ENCODE data around the gene MACROH2A1.

MACROH2A1 gene

DNA sequence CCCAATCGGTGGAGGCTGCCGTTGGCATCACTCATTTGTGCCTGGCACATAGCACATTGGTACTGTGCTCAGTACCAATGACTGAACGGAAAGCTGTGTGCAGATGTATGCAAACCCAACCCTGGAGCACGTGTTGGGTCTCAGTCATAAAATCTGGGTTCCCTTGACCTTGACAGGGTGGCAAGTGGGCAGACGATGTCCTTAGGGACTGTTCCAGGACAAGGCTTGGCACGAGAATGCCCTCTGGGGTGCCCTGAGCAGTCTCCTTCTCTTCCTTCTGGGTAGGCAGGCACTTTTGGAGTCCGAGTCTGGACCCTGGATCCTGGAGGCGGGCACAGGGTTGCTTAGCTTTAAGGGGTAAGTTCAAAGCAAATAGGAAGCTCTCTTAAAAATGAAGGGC lies 75.8 kb downstream of the MACROH2A1 start:
- Histone ChIP-seq H3K4me3 (replicated peaks; ENCODE audit: insufficient read depth, low read length) (no peak overlapping the region), H3K27me3 (ENCODE audit: insufficient read depth, poor library complexity, severe bottlenecking) (no peaks in the 10 kb centered on the region), H3K27ac (replicated peaks) (no peak overlapping the region)
- TF ChIP-seq POLR2AphosphoS5 (IDR thresholded peaks at IDR 0.05; ENCODE audit: low read depth), result no peak
- TF ChIP-seq, protein P1, sequence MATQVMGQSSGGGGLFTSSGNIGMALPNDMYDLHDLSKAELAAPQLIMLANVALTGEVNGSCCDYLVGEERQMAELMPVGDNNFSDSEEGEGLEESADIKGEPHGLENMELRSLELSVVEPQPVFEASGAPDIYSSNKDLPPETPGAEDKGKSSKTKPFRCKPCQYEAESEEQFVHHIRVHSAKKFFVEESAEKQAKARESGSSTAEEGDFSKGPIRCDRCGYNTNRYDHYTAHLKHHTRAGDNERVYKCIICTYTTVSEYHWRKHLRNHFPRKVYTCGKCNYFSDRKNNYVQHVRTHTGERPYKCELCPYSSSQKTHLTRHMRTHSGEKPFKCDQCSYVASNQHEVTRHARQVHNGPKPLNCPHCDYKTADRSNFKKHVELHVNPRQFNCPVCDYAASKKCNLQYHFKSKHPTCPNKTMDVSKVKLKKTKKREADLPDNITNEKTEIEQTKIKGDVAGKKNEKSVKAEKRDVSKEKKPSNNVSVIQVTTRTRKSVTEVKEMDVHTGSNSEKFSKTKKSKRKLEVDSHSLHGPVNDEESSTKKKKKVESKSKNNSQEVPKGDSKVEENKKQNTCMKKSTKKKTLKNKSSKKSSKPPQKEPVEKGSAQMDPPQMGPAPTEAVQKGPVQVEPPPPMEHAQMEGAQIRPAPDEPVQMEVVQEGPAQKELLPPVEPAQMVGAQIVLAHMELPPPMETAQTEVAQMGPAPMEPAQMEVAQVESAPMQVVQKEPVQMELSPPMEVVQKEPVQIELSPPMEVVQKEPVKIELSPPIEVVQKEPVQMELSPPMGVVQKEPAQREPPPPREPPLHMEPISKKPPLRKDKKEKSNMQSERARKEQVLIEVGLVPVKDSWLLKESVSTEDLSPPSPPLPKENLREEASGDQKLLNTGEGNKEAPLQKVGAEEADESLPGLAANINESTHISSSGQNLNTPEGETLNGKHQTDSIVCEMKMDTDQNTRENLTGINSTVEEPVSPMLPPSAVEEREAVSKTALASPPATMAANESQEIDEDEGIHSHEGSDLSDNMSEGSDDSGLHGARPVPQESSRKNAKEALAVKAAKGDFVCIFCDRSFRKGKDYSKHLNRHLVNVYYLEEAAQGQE (IDR thresholded peaks at IDR 0.05; ENCODE audit: insufficient replicate concordance, low read depth), result no peak
- DNase-seq (ENCODE audit: low read depth in 1 of 2, low spot score in 1 of 2), result no peak

DNA sequence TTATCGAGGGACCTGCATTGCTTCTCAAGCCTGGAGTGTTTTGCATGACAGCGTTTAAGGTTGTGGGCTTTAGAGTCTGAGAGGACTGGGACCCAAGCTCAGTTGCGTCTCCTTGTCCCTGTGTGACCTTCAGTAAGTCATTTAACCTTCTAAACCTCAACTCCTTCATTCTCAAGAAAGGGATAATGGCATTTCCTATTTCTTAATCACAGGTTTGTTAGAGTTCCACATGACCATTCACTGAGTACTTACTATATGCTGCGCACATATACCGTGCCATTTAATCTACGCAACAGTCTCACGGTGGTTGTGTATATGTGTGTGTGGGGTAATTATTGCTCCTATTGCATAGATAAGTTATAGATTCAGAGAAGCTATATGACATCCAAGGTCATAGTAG lies 76.3 kb downstream of the MACROH2A1 start:
- no peak for DNase-seq (ENCODE audit: low read depth in 1 of 2, low spot score in 1 of 2)
- no peak overlapping the region for H3K27ac ChIP-seq (replicated peaks)
- no peak for TF ChIP-seq SPI1 (IDR thresholded peaks at IDR 0.05; ENCODE audit: borderline replicate concordance, low read depth)
- TF ChIP-seq, protein P1 (IDR thresholded peaks at IDR 0.05; ENCODE audit: insufficient replicate concordance, low read depth), result no peak
- TF ChIP-seq POLR2AphosphoS5 (IDR thresholded peaks at IDR 0.05; ENCODE audit: low read depth), result no peak
- TF ChIP-seq GABPA (IDR thresholded peaks at IDR 0.05; ENCODE audit: low read depth), result no peak
- TF ChIP-seq, protein P2, sequence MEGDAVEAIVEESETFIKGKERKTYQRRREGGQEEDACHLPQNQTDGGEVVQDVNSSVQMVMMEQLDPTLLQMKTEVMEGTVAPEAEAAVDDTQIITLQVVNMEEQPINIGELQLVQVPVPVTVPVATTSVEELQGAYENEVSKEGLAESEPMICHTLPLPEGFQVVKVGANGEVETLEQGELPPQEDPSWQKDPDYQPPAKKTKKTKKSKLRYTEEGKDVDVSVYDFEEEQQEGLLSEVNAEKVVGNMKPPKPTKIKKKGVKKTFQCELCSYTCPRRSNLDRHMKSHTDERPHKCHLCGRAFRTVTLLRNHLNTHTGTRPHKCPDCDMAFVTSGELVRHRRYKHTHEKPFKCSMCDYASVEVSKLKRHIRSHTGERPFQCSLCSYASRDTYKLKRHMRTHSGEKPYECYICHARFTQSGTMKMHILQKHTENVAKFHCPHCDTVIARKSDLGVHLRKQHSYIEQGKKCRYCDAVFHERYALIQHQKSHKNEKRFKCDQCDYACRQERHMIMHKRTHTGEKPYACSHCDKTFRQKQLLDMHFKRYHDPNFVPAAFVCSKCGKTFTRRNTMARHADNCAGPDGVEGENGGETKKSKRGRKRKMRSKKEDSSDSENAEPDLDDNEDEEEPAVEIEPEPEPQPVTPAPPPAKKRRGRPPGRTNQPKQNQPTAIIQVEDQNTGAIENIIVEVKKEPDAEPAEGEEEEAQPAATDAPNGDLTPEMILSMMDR (IDR thresholded peaks at IDR 0.05; ENCODE audit: insufficient read depth, low read length), result no peak
- H3K4me3 ChIP-seq (replicated peaks; ENCODE audit: insufficient read depth, low read length), result no peak overlapping the region
- no peaks in the 10 kb centered on the region for H3K27me3 ChIP-seq (ENCODE audit: insufficient read depth, poor library complexity, severe bottlenecking)

DNA sequence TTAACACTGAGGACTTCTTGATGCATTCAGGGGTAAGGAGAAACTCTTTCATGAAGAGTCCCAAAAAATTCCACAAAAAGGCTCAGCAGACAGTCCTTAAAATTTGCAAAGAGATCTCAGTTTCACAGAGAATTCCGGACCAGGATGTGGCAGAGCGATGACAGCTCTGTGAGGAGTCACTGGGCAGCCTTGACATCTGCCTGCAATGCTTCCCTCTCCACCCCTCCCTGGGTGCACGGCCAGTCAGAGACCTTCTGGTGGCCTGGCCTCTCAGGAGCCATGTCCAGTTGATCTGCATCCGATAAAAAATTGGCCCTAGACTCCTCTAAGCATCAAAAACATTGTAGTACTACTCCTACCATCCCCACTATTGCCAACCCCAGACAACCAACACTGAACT lies 76.8 kb downstream of the MACROH2A1 start:
- no peak overlapping the region for H3K27ac ChIP-seq (replicated peaks)
- TF ChIP-seq SPI1 (IDR thresholded peaks at IDR 0.05; ENCODE audit: borderline replicate concordance, low read depth), result no peak
- TF ChIP-seq, protein P2 (IDR thresholded peaks at IDR 0.05; ENCODE audit: insufficient read depth, low read length), result no peak
- no peak for TF ChIP-seq GABPA (IDR thresholded peaks at IDR 0.05; ENCODE audit: low read depth)
- no peak for TF ChIP-seq POLR2AphosphoS5 (IDR thresholded peaks at IDR 0.05; ENCODE audit: low read depth)
- TF ChIP-seq, protein P1 (IDR thresholded peaks at IDR 0.05; ENCODE audit: insufficient replicate concordance, low read depth), result no peak
- no peak for DNase-seq (ENCODE audit: low read depth in 1 of 2, low spot score in 1 of 2)
- no peaks in the 10 kb centered on the region for H3K27me3 ChIP-seq (ENCODE audit: insufficient read depth, poor library complexity, severe bottlenecking)
- no peak overlapping the region for H3K4me3 ChIP-seq (replicated peaks; ENCODE audit: insufficient read depth, low read length)
